Measurements from ENCODE around the gene BCL2L11.

Gene BCL2L11

GRCh38 chr2:111210036-111210435 is 89.3 kb downstream of the BCL2L11 start:
- no peak for TF ChIP-seq CTCF (IDR thresholded peaks at IDR 0.05; ENCODE audit: unreplicated experiment in 3 of 3)
- no peaks in the 10 kb centered on the region for H3K27me3 Mint-ChIP-seq (ENCODE audit: low read depth)
- peaks cover 20% of the 10 kb centered on the region for H3K9me3 Mint-ChIP-seq
- H3K36me3 Mint-ChIP-seq (ENCODE audit: low read depth): peaks cover 11% of the 10 kb centered on the region
- H3K4me3 Mint-ChIP-seq: no peak overlapping the region
- no peak overlapping the region for H3K27ac Mint-ChIP-seq
- H3K4me1 Mint-ChIP-seq: no peaks in the 10 kb centered on the region

GRCh38 chr2:111213877-111214276 is 93.2 kb downstream of the BCL2L11 start:
- no peak for TF ChIP-seq CTCF (IDR thresholded peaks at IDR 0.05; ENCODE audit: unreplicated experiment in 3 of 3)
- Mint-ChIP-seq H3K9me3 (peaks cover 22% of the 10 kb centered on the region), H3K4me1 (no peaks in the 10 kb centered on the region), H3K27ac (no peak overlapping the region), H3K4me3 (no peak overlapping the region), H3K36me3 (ENCODE audit: low read depth) (peaks cover 13% of the 10 kb centered on the region), H3K27me3 (ENCODE audit: low read depth) (no peaks in the 10 kb centered on the region)

GRCh38 chr2:111216811-111217652 is 96.3 kb downstream of the BCL2L11 start:
- no peak for TF ChIP-seq CTCF (IDR thresholded peaks at IDR 0.05; ENCODE audit: unreplicated experiment in 3 of 3)
- peaks cover 5% of the 10 kb centered on the region for H3K27me3 Mint-ChIP-seq (ENCODE audit: low read depth)
- peaks cover 19% of the 10 kb centered on the region for H3K9me3 Mint-ChIP-seq
- no peaks in the 10 kb centered on the region for H3K4me1 Mint-ChIP-seq
- H3K36me3 Mint-ChIP-seq (ENCODE audit: low read depth): peaks cover 13% of the 10 kb centered on the region
- H3K27ac Mint-ChIP-seq: no peak overlapping the region
- H3K4me3 Mint-ChIP-seq: no peak overlapping the region

All from nephron (organoid).